Neuronal stem cell (in vitro differentiated cells): ENCODE data around the gene ADCY1.

Experiments used
- DNase-seq: peaks from one replicate; pipeline ENCODE4 v3.0.0-alpha.2; 2013; ENCODE audit warnings: low spot score
- H2AFZ ChIP-seq: one replicate; pipeline ENCODE4 v1.6.1; 2013; ENCODE audit warnings: mild to moderate bottlenecking, low read length, inconsistent platforms
- H2AK5ac ChIP-seq: 2 replicates; pipeline ENCODE4 v1.6.1; 2013; ENCODE audit warnings: low read depth, mild to moderate bottlenecking, inconsistent platforms, low read length, moderate library complexity, mixed read lengths
- H2BK120ac ChIP-seq: 2 replicates; pipeline ENCODE4 v1.6.1; 2013; ENCODE audit warnings: low read depth, mild to moderate bottlenecking, inconsistent platforms, low read length, moderate library complexity, mixed read lengths
- H2BK12ac ChIP-seq: one replicate; pipeline ENCODE4 v1.6.1; 2013; ENCODE audit warnings: low read length, inconsistent platforms
- H2BK15ac ChIP-seq: 2 replicates; pipeline ENCODE4 v1.6.1; 2013; ENCODE audit warnings: mild to moderate bottlenecking, low read length, inconsistent platforms, mixed read lengths
- H2BK5ac ChIP-seq: one replicate; pipeline ENCODE4 v1.6.1; 2013; ENCODE audit warnings: inconsistent platforms, mild to moderate bottlenecking, low read length, moderate library complexity
- H3K14ac ChIP-seq: one replicate; pipeline ENCODE4 v1.6.1; 2013; ENCODE audit warnings: low read length, inconsistent platforms
- H3K18ac ChIP-seq: 2 replicates; pipeline ENCODE4 v1.6.1; 2013; ENCODE audit warnings: low read length, inconsistent platforms
- H3K23ac ChIP-seq: 2 replicates; pipeline ENCODE4 v1.6.1; 2013; ENCODE audit warnings: low read depth, mild to moderate bottlenecking, mixed read lengths, low read length, inconsistent platforms; ENCODE audit not compliant: poor library complexity
- H3K27ac ChIP-seq: replicated peaks from 3 replicates; pipeline ENCODE4 v1.5.1; 2013; ENCODE audit warnings: low read length, inconsistent platforms
- H3K27me3 ChIP-seq, 3 experiments: 2 replicates each; pipeline ENCODE4 v1.6.1; 2013; ENCODE audit warnings: low read length in 3 of 3, mild to moderate bottlenecking in 2 of 3, inconsistent platforms in 1 of 3, low read depth in 1 of 3, mixed read lengths in 1 of 3, moderate library complexity in 1 of 3; ENCODE audit not compliant: control insufficient read depth in 3 of 3, insufficient read depth in 3 of 3
- H3K36me3 ChIP-seq, 2 donors: replicated peaks in 1 of 2; 2 replicates each; pipeline ENCODE4 v1.6.1; 2013; ENCODE audit warnings: low read length in 2 of 2; ENCODE audit not compliant: control insufficient read depth in 2 of 2, insufficient read depth in 2 of 2
- H3K4ac ChIP-seq: 2 replicates; pipeline ENCODE4 v1.6.1; 2013; ENCODE audit warnings: inconsistent platforms, mild to moderate bottlenecking, low read length, moderate library complexity
- H3K4me1 ChIP-seq, 2 donors: 1 replicate in 1 of 2; 2 replicates in 1 of 2; pipeline ENCODE4 v1.6.1; 2013; ENCODE audit warnings: low read length in 2 of 2, low read depth in 1 of 2; ENCODE audit not compliant: control insufficient read depth in 2 of 2, insufficient read depth in 1 of 2
- H3K4me2 ChIP-seq: one replicate; pipeline ENCODE4 v1.6.1; 2013; ENCODE audit warnings: mild to moderate bottlenecking, low read length, inconsistent platforms; ENCODE audit not compliant: insufficient read depth, poor library complexity, severe bottlenecking
- H3K4me3 ChIP-seq, 2 donors: 2 replicates each; pipeline ENCODE4 v1.5.1; 2013; ENCODE audit warnings: low read length in 2 of 2, mild to moderate bottlenecking in 2 of 2, inconsistent platforms in 1 of 2, moderate library complexity in 1 of 2
- H3K79me1 ChIP-seq: one replicate; pipeline ENCODE4 v1.6.1; 2013; ENCODE audit warnings: low read depth, mild to moderate bottlenecking, inconsistent platforms, low read length, moderate library complexity
- H3K9ac ChIP-seq: one replicate; pipeline ENCODE4 v1.6.1; 2013; ENCODE audit warnings: mild to moderate bottlenecking, low read depth, low read length, inconsistent platforms; ENCODE audit not compliant: poor library complexity
- H3K9me3 ChIP-seq, 2 donors: replicated peaks in 1 of 2; 2 replicates each; pipeline versions ENCODE3 to v1.6.1; 2013; ENCODE audit warnings: low read length in 2 of 2, mild to moderate bottlenecking in 2 of 2, inconsistent platforms in 1 of 2, low read depth in 1 of 2, mixed read lengths in 1 of 2, moderate library complexity in 1 of 2; ENCODE audit not compliant: control insufficient read depth in 2 of 2, insufficient read depth in 1 of 2
- H4K8ac ChIP-seq: one replicate; pipeline ENCODE4 v1.6.1; 2013; ENCODE audit warnings: low read depth, mild to moderate bottlenecking, inconsistent platforms, low read length, moderate library complexity
- H4K91ac ChIP-seq: one replicate; pipeline ENCODE4 v1.6.1; 2013; ENCODE audit warnings: low read length, low read depth, mild to moderate bottlenecking, inconsistent platforms; ENCODE audit not compliant: poor library complexity
- WGBS, 2 donors: extraction: QIAGEN DNeasy Blood & Tissue Kit; methylation state at CpG; one replicate each; pipeline ENCODE4 v1.1.7; 2013; ENCODE audit warnings: missing lambda C conversion rate in 2 of 2, mixed read lengths in 1 of 2; ENCODE audit not compliant: insufficient read length in 2 of 2, insufficient replicate concordance in 1 of 2; ENCODE audit errors: extremely low coverage in 2 of 2; 5-methylcytosine and 5-hydroxymethylcytosine counted together

ADCY1 gene

GRCh38 chr7:45646996-45647825 lies 73.0 kb downstream of the ADCY1 start:
- Histone ChIP-seq H2AFZ (peak overlapping the region; percentile 8), H2BK12ac (no peak overlapping the region), H3K18ac (no peak overlapping the region), H3K9ac (no peak overlapping the region), H3K27ac (no peak overlapping the region), H3K36me3 (no peaks in the 10 kb centered on the region), H3K27me3 (no peaks in the 10 kb centered on the region), H2BK120ac (no peak overlapping the region), H2AK5ac (no peak overlapping the region), H3K4ac (no peak overlapping the region), H4K91ac (no peak overlapping the region), H3K14ac (no peak overlapping the region), H3K9me3 (no peaks in the 10 kb centered on the region), H3K4me3 (no peak overlapping the region), H3K4me1 (peaks cover 0 to 2% of the 10 kb centered on the region in 2 donors), H3K4me2 (no peak overlapping the region), H3K23ac (no peak overlapping the region), H2BK15ac (no peak overlapping the region), H2BK5ac (no peak overlapping the region), H4K8ac (no peak overlapping the region), H3K79me1 (no peaks in the 10 kb centered on the region)
- no peak for DNase-seq
- no CpG with 5 or more reads among the region's 12 CpGs for WGBS, 2 donors

GRCh38 chr7:45647967-45648670 lies 74.0 kb downstream of the ADCY1 start:
- Histone ChIP-seq H3K9me3 (no peaks in the 10 kb centered on the region), H3K14ac (no peak overlapping the region), H2BK120ac (no peak overlapping the region), H3K4me3 (peak overlapping the region in 1 of 2 donors; percentile 14), H3K4ac (no peak overlapping the region), H2BK15ac (no peak overlapping the region), H2BK12ac (no peak overlapping the region), H2BK5ac (no peak overlapping the region), H2AFZ (no peak overlapping the region), H3K23ac (peak overlapping the region; percentile 75), H3K27ac (no peak overlapping the region), H3K36me3 (no peaks in the 10 kb centered on the region), H3K27me3 (no peaks in the 10 kb centered on the region), H2AK5ac (no peak overlapping the region), H4K8ac (no peak overlapping the region), H4K91ac (no peak overlapping the region), H3K79me1 (no peaks in the 10 kb centered on the region), H3K4me1 (peaks cover 0 to 2% of the 10 kb centered on the region in 2 donors), H3K18ac (no peak overlapping the region), H3K9ac (no peak overlapping the region), H3K4me2 (no peak overlapping the region)
- no peak for DNase-seq
- no CpG with 5 or more reads among the region's 13 CpGs for WGBS, 2 donors

GRCh38 chr7:45648671-45648995 lies 74.5 kb downstream of the ADCY1 start:
- Histone ChIP-seq H3K9ac (no peak overlapping the region), H3K4me1 (peaks cover 0 to 2% of the 10 kb centered on the region in 2 donors), H4K91ac (no peak overlapping the region), H3K4me2 (no peak overlapping the region), H2BK12ac (no peak overlapping the region), H3K23ac (peak overlapping the region; percentile 75), H3K4me3 (no peak overlapping the region), H2BK5ac (no peak overlapping the region), H3K36me3 (no peaks in the 10 kb centered on the region), H2AFZ (no peak overlapping the region), H3K27me3 (no peaks in the 10 kb centered on the region), H3K14ac (no peak overlapping the region), H3K9me3 (no peaks in the 10 kb centered on the region), H3K4ac (no peak overlapping the region), H2BK15ac (no peak overlapping the region), H3K27ac (no peak overlapping the region), H3K18ac (no peak overlapping the region), H3K79me1 (no peaks in the 10 kb centered on the region), H4K8ac (no peak overlapping the region), H2BK120ac (no peak overlapping the region), H2AK5ac (no peak overlapping the region)
- no CpG with 5 or more reads among the region's 10 CpGs for WGBS, 2 donors
- DNase-seq, result no peak

GRCh38 chr7:45649560-45650346 lies 75.6 kb downstream of the ADCY1 start:
- H3K4me1 ChIP-seq, result peaks cover 0 to 2% of the 10 kb centered on the region in 2 donors
- no peak overlapping the region for H3K14ac ChIP-seq
- H2AK5ac ChIP-seq, result no peak overlapping the region
- H3K27me3 ChIP-seq, result no peaks in the 10 kb centered on the region
- H3K27ac ChIP-seq, result no peak overlapping the region
- 100% methylated on average over 1 to 2 of the region's 11 CpGs for WGBS, 2 donors
- no peaks in the 10 kb centered on the region for H3K36me3 ChIP-seq
- no peaks in the 10 kb centered on the region for H3K9me3 ChIP-seq
- H3K18ac ChIP-seq, result no peak overlapping the region
- no peak overlapping the region for H3K4me2 ChIP-seq
- no peak overlapping the region for H2BK5ac ChIP-seq
- no peak for DNase-seq
- no peaks in the 10 kb centered on the region for H3K79me1 ChIP-seq
- H3K9ac ChIP-seq, result no peak overlapping the region
- H3K23ac ChIP-seq, result no peak overlapping the region
- H3K4ac ChIP-seq, result no peak overlapping the region
- no peak overlapping the region for H2BK120ac ChIP-seq
- H2AFZ ChIP-seq, result no peak overlapping the region
- H3K4me3 ChIP-seq, result no peak overlapping the region
- no peak overlapping the region for H2BK15ac ChIP-seq
- no peak overlapping the region for H4K91ac ChIP-seq
- no peak overlapping the region for H2BK12ac ChIP-seq
- H4K8ac ChIP-seq, result no peak overlapping the region
